T1000 (cell line): ENCODE measurements around the gene CDC14B.
"Not testable (repeated sequence)": the region's sequence is repeated elsewhere in the genome, so short reads cannot be mapped to it uniquely, and the experiment has no call there.

Experiments used
- DNase-seq: peaks from one replicate; lab custom pipeline; 2025; ENCODE audit warnings: mixed read lengths; lab: John Stamatoyannopoulos, UW

CDC14B gene

DNA sequence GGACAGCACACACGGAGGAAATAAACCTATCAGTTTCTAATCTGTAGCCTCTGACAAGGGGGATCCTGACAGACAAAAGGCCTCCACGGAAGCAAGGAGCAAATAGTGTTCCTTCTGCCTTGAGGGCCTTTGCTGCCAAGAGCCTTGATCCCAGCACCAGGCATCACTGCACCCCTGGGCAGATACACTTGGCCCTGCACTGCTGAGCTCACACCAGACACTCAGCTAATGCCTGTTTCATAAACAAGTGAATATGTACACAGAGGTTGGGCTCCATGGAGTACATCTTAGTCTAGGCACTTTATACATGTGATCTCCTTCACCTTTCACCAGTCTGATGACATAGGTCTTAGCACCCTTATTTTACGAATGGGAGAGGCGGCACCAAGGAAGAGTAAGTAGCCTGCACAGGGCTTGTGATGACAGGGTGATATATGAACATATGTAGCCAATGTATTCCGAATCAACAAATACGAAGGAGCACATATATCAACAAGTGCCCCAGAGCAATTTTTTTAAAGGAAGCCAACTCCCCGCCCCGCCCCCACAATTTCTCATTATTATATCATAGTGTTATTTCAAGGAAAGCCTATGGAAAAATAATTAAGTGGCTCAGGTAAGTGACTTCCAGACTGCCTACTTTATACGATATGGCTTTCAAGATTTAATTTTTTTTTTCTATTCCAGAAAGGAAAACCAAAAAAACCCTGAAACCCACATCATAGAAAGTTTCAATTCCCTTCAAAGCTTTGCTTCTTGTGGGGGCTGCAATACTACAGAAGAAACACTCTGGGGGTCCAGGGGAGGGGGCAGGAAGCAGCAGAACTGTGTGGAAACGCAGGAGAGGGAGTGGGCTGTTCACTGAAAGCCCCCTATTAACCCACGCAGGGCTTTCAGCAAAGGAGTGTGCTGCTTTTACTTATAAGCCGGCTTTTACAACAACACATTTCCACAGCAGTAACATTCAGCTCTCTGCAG, 32.0 kb downstream of the CDC14B start:
- no peak for DNase-seq

DNA sequence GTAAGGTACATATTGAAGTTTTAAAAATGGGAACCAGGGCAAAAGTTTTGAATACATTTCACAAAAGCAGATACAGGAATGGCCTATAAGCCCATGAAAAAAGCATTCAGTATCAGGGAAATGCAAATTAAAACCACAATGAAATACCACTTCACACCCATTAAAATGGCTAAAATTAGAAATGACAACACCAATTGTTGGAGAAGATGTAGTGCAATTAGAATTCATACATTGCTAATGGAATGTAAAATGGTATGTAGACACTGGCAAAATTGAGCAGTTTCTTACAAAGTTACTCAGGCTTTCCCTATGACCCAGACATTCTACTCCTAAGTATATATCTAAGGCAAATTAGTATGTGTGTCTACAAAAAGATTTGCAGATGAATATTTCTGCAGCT, 34.2 kb downstream of the CDC14B start:
- no peak for DNase-seq

DNA sequence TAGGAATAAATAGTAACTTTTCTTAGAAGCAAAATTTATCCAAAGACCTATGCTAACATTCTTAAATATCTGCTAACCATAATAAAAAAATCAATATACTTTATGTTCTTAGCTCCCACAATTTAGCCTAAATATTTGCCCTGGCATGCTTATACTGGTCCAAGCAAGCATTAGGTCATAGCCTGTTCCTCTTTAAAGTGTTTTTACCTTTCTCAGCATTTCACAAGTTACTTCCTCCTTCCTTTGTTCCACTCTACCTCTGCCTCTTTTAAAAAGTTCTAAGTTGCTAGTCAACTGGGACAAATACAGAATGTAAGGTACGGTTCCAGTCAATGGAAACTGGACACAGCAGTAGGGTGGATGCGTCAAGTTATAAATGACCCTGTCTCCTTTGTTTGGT, 37.4 kb downstream of the CDC14B start:
- not testable (repeated sequence) for DNase-seq

DNA sequence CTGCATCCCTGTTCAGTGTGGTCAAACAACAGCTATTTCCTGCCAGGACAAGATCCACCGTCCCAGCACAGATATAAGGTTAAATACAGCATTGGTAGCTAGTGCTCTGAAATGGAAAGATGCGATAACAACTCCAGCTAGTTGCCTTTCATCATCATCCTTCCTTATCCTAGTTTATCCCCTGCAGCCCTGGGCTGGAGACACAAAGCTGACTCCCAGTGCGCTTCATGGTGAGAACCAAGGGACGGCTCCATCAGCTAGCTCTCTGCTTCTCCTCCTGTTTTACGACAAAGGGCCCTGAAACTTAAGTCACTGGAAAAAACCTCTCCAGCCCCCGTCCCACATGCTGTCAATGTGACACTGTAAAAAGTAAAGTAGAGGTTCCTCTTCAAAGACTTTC, 37.9 kb downstream of the CDC14B start:
- DNase-seq = no peak

DNA sequence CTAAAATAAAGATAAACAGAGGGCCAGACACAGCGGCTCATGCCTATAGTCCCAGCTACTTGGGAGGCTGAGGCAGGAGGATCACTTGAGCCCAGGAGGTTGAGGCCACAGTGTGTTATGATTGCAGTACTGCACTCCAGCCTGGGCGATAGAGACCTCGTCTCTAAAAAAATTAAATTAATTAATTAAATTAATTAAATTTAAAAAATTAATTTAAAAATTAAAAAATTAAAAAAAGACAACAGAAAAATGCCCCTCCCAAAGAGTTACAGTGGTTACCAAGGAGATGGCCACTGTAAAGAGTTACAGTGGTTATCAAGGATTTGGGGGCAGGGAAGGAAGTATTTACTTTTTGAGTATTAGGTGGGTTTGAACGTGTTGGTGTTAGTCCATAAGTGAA, 38.3 kb downstream of the CDC14B start:
- DNase-seq = no peak

DNA sequence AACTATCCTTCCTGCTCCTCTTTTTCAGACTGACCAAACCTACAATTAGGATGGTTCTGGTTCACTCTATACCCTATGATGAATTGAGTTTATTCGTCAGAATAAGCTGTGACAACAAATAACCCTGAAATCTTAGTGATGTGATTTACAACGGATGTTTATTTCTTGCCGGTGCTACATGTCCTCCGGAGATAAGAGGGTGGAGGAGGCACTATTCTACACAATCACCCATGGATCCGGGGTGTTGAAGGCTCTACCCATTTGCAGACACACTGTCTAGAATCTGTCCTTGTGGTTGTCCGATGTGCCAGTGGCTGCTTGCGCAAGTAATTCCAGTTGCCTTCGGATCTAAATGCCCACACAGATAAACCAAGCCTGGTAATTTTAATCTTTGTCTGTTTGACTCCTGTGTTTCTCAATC, 44.7 kb downstream of the CDC14B start:
- no peak for DNase-seq

DNA sequence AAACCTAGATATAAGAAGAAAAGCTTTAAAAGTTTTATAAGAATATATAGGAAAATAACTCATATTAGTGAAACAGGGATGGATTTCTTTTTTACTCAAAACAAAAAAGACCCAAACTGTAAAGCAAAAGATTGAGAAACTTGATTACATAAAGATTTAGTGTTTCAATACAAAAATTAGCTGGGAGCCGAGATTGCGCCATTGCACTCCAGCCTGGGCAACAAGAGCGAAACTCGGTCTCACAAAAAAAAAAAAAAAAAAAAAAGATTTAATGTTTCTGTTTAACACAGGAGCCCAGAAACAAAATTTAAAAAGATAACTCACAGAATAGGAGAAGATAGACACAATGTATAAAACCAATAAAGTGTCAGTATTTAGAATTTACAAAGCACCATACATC, 45.2 kb downstream of the CDC14B start:
- no peak for DNase-seq

DNA sequence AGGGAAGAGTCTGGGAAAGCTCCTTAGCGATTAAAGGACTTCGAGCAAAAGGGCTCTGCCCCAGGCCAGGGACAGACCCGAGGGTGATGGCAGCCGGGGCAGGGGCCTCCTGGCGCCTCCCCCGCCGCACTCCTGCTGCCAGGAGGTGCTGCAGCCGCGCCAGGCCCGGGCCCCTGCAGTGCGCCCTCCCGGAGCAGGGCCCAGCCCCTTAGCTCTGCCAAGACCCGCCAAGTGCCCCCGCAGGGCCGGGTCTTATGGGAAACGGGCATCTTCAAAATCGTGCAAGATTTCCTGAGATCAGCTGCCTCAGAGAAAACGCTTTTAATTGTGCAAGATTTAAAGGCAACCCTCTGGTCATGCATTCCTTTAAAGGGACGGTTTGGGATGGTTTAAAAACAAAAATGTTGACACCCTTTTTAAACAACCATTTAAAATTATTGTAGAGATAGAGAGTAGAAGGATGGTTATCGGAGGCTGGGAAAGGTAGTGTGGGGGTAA, 52.4 kb downstream of the CDC14B start:
- DNase-seq = no peak

DNA sequence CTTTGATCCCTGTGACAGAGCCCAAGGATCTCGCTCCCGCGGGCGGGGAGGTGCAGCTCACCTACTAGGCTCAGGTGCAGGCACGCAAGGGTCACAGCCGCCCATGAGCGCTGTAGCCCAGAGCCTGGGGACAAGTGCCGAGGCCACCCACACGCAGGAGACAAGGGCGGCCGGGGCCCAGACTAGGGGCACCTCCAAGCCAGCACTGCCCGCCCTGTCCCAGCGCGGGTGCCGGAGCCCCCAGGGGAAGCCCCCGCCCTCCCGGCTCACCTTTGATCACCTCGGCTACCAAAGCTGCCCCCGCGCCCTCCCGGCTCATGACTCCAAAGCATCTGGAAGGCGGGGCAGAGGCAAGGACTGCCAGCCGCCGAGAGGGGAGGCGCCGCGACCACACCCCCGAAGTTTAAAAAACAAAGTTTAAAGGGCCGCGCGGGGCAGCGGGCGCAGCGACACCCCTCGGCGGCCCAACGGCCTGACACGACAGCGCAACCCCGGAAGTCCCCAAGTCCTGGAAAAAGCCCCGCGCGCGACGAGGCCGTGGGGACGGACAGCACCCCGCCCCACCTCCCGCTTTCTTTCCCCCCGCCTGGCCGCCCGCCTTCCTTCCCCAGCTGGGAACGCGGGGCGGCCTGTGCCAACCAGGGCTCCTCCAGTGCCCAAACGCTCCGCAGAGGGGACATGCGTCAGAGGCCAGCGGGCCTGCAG, 53.0 kb downstream of the CDC14B start:
- DNase-seq = peak; percentile 21

DNA sequence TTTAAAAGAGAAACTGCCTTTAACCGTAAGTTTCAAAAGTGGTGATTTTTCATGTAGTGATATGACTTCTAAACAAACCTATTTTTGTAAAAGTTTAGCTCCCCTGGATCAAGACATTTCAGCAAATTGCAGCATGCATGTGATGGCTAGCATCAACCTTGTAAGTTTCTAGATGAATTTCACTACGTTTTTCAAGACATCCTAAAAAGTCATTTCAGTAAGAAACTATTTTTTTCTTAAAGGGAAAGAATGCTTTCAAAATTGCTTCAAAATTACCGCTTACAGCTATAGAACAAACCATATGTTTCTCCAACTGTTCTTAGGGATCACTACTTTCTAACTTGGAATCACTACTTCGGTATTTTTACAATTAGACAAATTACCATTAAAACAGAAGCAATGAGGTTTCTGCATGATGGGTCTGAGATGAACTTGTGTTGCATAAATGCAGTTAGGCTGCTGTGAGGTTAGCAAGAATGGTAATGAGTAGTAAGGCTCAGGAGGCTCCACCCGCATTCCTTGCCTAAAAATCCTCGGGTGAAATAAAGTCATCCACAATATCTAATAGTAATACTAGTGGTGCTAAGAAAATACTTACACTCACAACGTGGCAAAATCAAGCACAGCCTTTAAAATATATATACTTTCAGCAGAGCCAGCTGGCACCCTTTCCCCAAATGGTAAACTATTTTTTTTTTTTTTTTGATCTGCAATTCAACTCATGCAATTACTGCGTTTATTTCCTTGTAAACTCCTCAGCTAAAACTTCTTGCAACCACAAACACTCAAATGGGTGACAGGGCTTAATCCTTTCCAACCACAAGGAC, 53.8 kb downstream of the CDC14B start:
- DNase-seq = no peak

DNA sequence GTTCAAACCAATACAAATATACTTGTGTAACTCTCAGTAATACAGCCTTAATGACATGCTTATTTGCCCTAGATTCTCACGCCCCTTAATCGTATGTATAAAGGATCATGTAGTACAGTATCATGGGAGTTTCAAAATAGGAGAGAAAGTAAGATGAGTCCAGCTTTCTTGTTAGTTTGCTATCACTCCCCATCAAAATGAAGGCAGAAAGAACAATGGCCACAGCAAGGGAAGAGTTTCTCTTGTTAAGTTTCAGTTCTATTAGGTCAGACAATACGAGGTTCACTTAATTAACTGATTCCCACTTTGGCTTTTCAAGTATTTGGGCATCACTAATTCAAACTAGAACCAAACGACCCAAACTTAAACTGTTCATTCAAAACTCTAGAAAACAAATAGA, 55.4 kb downstream of the CDC14B start:
- no peak for DNase-seq

DNA sequence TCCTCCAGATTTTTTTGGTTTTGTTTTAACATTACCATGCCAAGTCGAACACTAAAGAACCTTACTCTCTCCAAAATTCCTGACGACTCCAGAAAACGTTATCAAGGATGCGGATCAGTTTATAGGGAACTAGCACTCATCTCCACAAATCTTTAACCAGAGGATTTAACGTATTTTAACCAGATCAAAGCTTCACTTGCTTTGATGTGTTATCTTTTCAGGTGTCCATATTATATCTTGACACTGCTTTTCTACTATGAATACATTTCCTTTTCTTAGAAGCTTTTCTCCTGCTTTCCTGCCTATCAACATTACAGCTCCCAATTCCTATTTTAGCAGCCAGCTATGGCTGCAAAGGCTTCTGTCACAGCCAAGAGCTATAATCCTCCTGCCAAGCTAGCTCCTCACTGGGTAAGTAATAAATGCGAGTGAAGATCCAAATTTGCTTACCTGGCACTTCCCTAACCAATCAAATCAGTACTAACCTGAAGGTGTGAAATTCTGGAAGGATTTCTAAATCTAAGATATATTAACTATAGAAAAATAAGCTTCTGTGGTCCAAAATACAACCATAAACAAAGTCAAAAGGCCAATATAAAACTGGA, 60.2 kb downstream of the CDC14B start:
- DNase-seq = no peak

DNA sequence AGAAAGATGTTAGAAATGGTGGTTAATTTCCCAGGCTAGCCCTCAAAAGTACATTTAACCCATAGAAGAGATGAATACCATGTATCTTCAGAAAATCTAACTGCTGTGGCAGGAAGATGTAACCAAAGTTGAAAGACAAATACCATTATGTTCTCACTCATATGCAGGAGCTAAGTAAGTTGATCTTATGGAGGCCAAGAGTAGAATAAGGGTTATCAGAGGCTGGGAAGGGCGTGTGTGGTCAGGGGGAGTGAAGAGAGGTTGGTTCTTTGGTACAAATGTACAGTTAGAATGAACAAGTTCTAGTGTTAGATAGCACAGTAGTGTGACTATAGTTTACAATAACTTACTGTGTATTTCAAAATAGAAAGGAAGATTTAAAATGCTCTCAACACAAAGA, 61.7 kb downstream of the CDC14B start:
- DNase-seq = no peak

DNA sequence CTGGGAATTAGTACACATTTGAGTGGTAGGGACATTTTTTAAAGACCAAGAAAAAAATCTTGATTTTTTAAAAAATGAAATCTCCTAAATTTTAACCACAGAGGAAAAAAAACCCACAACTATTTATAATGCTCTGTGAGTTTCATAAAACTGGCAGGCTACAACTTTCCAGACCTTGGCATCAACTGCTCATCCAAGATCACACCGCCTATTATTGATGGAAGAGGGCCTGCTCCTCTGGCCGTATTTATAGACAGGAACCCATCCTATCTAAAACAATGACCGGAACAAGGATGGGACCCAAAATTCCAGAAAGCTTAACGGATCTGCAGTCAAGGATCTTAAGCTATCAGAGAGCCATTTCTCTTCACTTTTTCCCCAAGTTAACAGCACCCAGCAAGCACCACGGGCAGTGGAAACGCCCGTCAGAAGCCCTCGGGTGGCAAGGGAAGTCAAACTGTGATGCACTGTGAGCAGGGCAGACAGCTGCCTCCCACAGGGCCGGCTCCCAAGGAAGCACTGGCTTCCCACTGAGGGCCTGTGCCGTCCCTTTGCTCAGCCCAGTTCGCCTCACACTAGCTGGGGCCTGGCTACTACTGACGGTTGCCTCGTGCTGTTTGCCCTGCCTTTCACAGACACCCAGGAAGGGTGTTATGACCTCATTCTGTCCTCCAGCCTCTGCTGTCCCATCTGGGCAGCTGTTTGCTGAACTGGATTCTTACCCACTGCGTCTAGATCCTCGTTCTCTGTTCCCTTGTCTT, 62.8 kb downstream of the CDC14B start:
- DNase-seq = no peak

DNA sequence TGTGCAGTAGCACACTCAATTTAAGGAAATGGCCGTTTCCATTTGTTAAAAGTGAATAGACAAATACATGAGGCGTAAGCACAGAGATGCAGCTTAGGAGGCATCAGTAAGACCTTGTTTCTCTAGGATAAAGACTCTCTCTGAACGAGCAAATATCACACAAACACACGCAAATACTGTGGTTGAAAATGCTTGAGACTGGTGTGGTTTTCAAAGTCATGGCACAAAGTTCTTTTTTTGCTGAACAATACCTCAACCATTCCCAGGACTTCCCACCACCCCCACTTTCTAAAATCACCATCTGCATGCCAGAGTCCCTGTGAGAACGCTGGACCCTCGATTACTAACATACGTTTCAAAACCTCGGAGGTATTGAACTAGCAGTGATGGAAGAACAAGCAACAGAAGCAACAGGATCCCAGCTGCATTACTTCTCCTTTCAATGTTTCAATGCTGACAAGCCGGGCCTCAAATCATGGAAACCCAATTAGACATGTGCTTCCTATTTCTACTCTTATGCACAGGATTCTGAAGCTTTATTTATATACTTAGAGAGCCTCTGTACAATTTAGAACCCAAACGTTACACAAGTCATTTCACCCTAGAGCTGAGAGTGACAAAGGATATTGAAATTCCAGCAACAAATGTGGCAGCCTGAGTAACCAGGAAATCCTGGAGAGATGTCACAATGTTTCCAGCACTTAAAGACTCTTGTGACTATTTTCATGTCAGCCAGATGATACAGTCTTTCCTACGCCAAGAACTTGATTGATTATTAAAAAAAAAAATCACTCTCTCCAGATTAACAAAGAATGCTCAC, 63.9 kb downstream of the CDC14B start:
- no peak for DNase-seq

DNA sequence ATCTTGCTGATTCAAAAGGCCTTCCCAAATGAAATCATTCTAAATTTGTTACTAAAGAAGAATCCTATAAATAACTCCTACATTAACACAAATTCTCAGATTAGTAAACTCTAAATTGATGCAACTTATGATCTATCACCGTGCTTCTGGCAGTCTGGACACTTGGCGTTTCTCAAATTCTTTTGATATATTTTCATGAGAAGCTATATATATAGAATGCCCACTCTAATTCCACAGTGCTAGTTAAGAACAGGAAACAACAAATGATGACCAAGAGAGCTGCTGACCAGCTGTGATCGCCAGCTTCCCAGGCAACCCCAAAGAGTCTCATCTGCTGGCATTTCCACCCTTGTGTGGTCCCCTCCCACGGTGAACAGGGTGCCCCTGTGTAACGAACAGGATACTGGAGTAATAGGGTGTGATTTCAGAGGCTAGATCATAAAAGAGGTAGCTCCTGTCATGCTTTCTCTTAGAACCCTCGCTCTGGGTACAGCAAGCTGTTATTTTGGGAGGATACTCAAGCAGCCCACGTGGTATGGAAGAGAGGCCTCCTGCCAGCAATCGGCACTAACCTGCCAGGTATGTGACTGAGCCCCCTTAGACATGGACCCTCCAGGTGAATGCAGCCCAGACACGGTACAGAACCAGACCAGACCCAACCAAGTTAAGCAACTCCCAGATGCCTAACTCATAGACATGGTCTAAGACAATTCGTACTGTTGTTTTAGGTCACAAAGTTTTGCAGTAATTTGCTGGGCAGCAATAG, 64.7 kb downstream of the CDC14B start:
- DNase-seq = no peak

DNA sequence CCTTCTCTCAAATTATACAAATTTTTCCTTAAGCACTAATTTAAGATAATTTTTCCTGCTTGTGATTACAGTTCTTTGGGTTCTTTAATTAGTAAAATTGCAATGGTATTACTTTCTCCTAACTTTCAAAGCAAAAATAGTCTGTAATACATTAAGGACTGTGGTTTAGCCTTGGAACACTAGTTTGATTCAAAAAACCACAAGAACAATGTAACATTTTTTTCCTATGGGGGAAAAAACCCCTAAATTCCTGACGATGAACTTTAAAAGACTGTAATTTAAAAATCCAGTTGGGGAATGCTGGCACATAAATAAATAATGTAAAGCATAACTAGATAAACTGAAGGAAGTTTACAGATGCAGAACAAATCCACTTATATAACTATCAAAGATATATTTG, 65.3 kb downstream of the CDC14B start:
- no peak for DNase-seq

DNA sequence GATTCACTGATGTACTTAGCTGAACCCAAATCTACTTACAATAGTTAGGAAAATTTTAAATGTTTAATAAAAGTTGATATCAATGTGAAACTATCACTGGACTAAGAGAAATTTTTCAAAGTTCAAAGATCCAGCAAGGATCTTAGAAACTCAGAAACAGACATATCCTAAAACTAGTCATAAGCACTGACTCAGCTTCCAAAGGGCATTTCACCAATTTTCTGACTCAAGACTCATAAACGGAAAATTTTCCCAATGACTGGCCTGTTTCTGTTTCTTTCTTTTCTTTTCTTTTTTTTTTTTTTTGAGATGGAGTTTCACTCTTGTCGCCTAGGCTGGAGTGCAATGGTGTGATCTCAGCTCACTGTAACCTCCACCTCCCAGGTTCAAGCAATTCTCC, 66.6 kb downstream of the CDC14B start:
- DNase-seq = no peak

DNA sequence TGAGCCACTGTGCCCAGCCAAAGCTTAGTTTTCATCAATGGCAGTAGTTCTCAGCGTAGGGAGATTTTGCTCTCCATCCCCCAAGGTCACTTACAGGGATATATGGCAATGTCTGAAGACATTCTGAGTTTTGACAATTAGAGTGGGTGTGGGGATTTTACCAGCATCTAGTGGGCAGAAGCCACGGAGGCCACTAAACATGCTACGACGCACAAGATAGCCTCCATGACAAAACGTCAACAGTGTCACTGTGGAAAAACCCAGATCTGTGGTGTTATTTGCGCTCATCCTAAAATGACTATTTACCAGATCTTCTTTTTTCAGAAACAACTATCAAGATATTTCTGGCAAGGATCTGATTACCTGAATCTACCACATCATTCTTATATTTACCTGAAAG, 68.2 kb downstream of the CDC14B start:
- no peak for DNase-seq
